Dermis microvascular lymphatic vessel endothelial cell (primary cell): ENCODE measurements around the gene IRS2. TPM values are rescaled to one million over a fixed set of nuclear protein-coding genes. Genes with fewer than 3 reads are reported as not detected.
A peak's percentile ranks its signal among the peaks of the same experiment; 100 is the strongest.

Experiments used
- DNase-seq, 2 donors: peaks; one replicate each; pipeline versions ENCODE4 v3.0.0 to v3.0.0-alpha.2; 2010; ENCODE audit warnings: low read depth in 2 of 2
- total RNA-seq: library from RNA; depleted of rRNA; stranded (reverse); fragments of >200 nt; gene quantifications from 2 replicates; pipeline ENCODE4 v1.2.1, GENCODE V29; 2014

IRS2 gene
- total RNA-seq, 1 donor from 2014 or later: 0.39 TPM

DNA sequence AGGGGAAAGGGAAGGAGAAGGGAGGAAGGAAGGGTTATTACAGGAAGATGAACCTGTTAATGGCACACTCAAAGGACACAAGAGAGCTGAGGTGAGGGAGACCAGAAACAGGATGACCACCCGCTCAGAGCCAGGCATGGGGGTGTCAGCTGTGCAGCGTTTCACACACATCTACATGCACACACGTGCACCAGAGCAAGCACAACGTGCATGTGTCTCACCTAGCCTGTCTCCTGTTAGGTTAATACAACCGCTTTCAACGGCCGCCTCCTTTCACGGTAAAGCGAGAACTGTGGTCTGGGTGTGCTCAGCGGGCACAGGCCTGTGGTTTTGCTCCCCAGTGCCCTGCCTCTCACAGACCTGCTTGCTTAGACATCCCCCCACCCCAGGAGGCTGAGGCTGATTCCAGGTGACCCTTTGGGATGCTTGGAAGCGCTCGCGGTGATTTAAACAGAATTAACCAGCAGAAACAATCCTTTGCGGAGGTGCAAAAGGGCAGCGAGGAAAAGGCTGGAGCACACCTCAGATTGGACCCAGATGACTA is 27.4 kb downstream of the IRS2 start:
- DNase-seq: no peak

DNA sequence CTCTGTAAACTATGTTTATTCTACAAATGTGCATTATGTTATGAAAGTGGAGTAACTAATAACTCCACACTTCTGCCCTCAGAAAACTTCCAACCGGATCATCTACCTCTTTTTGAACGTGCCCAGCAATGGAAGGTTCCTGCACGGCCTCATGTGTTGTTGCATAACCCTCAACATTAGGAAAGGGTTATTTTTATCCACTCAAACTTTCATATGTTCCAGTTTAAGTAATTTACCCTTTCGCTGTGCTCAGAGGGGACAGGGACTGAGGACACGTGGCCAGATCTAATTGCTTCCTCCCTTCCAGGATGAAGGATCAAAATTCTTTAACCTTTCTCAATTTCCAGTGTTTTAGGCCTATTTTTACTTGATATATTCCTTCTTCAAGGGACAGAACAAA is 29.6 kb downstream of the IRS2 start:
- DNase-seq: no peak

DNA sequence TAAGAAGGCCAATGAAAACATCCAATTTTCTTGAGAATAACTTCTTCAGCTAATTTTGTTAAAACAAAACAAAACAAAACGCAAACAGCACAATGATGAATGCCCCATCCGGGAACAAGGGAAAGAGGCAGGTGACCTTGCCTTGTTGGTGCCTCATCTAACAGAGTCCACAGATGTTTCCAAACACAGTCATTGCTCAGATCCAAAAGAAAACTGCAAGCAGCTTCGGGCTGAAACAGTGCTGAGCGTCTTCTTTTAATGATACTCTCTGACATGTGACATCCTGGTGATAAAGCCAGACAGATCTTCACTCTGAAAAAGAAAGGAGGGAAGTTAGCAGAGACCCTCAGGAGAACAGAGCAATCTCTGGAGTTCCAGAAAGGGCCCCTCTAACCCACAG is 30.4 kb downstream of the IRS2 start:
- DNase-seq: no peak

DNA sequence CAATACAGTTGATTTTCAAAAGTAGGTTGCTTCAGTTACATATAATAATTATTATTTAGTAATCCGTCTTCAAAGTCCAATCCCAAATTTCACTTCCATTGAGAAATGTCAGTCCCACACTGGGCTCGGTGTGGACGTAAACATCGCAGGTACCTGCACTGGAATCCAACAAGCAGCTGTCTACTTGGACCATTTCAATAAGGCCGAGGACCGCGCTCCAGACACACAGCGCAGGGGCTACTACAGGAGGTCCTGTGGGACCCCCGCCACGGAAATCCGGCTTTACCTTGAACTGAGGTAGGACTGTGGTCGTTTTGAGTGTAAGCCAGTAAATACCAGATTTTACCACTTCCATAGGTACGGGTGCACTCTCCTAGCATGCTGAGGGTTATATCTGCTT is 30.8 kb downstream of the IRS2 start:
- no peak for DNase-seq

DNA sequence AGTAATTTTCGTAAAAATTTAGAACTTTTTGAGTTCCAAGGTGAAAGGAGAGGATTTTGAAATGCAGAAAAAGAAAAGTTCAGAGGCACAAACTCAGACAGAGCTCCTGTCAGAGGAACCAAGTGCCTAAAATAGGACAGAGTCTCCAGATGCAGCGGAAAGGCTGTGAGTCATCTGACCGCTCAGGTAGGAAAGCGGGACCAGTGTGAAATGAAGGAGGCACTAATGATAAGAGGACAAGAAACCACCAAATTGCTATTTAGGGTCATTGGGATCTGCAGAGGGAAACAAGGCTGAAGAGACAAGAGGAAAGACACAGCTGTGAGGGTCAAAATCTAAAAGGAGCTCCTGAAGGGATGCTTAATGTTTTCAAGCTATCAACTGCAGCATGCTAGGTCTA is 34.9 kb downstream of the IRS2 start:
- no peak for DNase-seq

DNA sequence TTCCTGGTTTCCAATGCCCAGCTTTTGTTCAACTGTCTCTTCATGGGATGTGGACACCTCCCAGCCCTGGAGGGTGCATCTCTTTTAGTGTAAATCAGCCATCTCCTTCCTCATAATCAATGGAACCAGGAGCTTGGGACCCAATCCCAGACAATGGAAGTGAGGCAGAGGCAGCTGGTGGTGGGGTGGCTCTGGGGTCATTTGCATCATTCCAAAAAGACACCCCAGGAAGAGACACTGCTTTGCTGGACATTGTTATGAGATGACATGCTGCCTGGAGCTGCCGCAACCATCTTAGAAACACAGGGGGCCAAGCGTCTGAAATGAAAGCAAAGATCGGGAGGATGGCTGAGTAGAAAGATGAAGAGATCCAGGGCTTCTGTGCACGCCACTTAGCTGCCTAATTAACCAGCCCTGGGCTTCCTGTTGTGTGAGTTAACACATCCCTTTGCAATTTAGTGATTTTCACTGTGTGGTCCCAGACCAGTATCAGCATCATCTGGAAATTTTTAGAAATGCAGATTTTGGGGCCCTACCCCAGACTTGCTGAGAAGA is 36.1 kb downstream of the IRS2 start:
- DNase-seq: no peak

DNA sequence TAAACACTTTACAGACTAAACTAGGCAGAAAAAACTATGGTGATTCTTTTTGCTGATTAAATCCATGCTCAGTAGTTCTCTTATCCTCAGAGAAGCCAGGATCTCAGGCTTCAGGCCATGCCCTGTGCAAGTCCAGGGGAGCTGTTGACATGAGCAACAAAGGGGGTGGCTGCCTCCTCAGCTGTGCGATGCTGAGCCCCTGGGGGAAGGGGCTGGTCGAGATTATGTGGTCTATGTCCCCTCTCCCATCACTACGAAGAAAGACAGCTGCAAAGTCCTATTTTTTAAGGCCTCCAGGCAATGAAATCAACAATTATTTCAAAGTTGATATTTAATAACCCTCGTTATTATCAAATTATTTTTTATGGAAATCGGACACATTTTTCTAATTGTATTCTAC is 37.0 kb downstream of the IRS2 start:
- DNase-seq: no peak

DNA sequence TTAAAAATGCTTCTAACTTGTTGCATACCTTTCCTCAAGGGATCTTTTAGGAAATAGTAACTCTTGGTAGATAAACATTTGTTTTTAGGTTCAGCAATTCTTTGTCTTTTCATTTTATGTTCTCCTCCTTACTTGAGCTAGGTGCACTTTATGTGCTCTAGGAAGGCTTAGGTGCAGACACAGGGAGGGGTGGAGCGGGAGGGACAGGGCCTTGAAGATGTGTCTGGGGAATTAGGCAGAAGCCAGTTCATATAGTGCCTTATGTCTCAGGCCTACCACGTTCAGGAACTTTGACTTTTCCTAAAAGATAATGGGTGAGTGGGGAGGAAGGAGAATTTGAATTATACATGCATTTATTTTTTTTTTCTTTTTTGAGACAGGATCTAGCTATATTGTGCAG is 37.7 kb downstream of the IRS2 start:
- no peak for DNase-seq

DNA sequence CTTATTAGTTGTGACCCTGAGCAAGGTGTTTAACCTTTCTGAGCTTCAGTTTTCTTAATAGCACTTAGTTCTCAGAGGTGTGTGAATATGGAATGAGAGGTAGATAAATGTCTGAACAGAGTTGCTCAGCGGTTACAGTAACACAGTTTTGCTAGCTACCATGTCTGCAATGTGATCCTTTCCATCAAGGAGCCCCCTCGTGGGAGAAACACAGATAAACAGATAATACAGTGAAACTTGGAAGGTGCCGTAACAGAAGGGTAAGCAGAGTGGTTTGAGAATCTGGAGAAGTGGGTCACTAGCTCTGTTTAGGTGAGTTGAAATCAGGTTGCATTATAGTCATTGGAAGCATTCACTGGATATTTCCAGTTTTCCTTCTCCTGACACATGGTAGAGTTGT is 38.9 kb downstream of the IRS2 start:
- DNase-seq: no peak

DNA sequence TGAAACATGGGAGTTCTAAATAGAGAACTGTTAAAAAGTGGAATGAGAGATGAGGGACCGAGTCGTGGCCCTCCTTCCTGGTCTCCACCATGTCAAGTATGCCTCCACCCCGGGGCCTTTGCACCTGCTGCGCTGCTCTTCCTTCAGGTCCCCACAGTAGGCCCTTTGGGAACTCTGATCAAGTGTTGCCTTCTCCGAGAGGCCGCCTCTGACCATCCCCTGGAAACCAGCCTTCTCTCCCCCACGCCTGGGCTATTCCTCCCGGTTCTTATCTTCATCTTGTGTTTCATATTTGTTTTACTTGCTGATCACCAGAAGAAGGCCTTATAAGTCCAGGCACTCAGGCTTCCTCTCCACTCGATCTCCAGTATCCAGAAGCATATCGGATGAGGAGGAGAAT is 40.0 kb downstream of the IRS2 start:
- DNase-seq: no peak

DNA sequence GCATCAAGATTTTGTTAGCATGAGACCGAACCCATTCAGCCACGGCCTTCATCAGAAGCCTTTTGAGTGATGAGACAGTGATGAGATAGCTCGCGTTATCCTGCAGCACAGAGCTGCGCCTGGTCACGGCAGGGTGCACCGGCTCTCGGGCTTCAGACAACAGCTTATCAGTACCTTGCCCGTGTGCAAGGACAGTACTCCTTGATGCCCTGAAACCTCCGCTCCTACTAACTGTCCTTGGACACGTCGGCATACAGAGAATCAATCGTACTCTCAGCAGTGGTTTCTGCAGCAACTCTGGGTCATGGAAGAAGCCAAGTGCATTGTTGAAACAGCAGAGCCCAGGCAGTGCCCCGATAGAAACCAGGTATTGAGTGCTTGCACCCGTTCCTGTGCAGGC is 40.7 kb downstream of the IRS2 start:
- DNase-seq: no peak

DNA sequence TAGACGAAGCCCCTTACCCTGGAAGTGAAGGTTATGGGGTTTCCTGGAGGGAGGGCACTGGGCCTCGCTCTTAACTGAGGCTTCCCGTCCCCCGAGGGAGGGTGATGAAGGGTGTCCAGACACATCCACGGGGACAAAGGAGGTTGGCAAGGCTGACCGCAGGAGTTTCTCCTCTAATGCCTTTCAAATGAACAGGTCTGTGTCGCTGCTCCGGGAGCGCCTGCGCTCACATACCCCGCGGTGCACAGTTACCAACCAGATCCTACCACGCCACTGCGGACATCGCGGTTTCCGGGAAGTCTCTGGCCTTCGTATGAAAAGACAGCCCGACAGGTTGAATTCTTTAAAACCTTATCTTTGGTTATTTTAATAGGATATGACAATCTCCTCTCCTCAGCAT is 41.3 kb downstream of the IRS2 start:
- no peak for DNase-seq

DNA sequence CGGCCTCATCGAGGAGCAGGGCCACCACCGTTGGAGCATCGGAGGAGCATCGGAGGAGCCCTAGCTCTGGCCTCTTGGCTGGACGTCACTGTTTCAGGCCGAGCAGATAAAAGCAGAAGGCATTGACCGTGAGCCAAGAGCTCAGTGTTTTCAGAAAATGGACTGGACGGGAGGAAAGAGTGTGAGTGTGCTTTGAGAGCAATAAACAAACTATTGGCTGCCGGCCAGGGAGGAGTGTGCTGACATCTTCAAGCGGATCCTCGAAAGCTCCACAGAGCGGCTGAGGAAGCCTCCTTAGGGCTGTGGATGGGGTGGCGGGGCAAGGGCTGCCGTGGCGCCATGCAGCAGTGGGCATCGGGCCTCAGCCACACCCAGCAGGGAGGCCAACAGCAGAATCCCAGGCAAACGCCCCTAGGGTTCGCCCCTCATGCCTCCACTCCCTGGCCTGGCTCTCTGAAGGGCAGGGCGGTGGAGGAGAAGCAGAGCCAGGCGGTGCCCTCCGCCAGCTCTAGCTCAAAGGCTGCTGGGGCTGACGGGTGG is 41.8 kb downstream of the IRS2 start:
- peak in 1 of 2 donors; percentile 39 for DNase-seq

DNA sequence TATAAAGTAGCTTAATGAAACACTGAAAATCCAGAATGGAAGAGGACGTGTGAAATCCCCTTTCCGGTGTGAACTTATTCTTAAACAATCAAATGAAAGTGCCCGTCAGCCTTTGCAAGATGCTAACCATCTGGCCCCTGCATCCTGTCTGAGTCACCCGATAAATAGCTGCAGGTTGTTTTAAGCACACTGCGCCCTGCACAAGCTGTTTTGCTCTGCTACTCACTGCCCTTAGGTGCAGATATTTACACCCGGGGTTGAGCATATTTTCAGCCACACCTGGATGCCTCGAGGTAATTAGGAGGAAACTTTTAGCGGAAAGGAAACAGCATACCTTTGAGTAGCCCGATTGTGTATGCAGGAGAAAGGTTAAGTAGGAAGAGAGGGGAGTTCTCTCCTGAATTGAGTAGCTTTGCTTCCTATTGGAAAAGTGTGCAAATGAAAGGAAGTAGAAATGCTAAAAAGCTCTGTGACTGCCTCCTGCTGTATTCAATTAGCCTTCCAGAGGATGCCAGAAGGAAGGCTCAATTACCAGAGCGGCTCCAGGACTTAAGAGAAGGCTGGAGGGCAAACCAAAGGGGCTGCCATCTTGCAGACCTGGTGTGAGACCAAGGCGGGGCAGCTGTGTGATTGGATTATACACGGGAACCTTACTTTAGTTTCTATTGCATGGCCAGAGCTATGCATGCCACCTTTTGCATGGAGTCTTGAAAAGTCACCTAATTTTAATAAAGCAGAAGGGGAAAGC is 42.5 kb downstream of the IRS2 start:
- DNase-seq: peak; percentile 27 to 69

DNA sequence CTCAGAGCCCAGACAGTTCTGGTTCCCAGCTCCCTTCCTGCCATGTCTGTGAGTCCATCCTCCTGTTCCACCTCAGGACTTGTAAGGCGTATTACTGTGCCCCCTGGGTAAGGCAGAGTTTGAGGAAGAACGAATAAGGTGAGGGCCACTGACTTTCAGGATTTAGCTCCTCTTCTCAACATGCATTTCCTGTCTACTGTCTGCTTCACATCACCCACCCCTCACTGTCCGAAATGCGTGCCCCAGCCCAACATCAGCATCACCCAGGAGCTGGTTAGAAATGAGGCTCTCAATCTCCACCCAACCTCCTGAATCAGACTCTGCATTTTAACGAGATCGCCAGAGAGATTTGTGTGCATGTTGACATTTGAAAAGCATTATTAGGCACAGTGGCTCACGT is 44.4 kb downstream of the IRS2 start:
- no peak for DNase-seq

DNA sequence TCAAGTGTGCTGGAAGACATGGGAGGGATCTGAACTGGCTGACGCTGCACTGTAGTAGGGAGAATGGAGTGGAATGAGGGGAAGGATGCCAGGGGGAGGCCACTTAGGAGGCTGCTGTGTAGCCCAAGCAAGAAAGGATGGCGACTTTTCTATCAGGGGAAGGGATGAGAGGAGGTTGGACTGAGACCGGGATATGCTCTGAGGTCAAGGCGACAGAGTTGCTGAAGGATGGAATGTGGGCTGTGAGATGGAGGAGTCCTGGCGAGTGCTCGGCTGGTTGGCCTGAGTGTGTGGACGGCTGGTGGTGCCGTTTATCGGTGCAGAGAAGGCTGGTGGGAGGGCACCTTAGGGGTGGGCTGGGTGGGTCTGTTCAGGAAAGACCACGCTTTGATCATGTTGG is 45.7 kb downstream of the IRS2 start:
- no peak for DNase-seq

DNA sequence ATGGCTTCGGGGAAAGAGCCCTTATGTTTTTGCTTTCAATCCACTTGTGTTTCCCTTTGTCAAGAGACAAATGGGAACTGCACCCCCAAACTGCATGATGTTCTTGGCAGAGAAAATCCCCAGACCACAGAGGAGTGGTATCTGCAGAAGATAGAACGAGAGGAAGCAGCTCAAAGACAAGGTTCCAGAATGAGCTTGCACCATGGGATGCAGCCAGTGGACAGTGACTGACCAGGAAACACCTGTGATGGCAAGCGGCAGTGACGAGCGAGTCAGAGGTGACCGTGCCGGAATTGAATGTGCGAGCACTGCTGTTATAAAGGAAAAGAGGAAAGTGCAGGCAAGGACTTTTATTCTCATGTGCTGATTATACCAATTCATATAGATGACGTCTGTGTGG is 46.3 kb downstream of the IRS2 start:
- DNase-seq: peak; percentile 38 to 82

DNA sequence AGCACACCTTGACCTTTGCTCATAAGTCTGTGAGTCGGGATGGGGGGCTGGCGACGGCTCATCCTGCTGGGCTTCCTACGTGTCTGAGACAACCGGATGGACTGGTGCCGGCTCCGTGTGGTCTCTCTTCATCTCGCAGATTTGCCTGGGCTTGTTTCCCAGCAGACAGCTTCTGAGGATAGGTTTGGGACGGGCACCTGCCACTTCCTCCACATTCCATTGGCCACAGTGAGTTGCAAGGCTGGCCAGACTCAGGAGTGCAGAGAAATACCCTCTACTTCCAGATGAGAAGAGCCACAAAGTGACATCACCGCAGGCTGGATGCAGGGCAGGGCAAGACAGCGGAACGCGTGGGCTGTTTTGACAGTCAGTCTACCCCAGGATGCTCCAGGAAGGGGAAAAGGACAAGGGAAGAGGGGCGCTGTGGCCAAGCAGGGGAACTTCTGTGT is 48.1 kb downstream of the IRS2 start:
- no peak for DNase-seq

DNA sequence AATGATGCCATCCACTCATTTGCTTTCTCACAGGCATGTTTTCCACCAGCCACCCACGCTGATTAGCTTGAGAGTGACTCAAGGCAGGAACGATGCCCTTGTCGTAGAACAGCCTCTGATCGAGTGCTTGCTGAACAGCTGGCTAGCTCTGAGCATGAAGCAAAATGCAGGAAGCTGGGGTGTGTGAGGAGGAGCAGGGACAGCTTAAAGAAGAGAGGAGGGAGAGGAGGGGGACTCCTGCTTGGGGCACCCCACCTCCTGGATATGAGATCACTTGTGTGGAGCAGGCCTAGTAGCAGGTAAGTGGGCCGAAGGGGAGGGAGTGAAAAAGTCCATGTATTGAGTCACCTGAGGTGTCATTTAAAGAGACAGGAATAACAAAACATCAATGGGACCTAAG is 48.8 kb downstream of the IRS2 start:
- no peak for DNase-seq

DNA sequence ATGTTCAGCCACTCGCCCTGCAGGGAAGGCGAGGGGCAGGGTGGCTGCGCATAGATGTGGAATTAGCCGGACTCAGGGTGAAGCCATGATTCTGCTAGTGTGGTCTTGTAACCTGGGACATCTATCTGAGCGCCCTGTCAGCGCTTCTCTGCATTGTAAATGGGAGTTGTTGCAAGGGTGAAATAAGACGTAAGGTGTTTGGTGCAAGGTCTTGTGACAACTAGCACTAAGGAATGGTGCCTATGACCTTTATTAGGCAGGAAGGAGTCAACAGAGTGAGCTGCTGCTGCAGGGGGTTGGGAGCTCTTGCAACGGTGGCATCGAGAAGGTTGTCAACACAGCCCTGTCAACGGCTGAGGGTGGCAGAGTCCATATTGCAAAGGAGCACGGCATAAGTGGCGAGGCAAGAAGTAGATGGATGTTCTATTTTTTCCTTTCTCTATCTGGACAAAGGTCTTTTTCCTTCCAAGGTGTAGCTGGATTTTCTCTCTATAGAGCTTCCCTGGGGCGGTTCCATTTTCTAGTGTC is 49.3 kb downstream of the IRS2 start:
- no peak for DNase-seq

DNA sequence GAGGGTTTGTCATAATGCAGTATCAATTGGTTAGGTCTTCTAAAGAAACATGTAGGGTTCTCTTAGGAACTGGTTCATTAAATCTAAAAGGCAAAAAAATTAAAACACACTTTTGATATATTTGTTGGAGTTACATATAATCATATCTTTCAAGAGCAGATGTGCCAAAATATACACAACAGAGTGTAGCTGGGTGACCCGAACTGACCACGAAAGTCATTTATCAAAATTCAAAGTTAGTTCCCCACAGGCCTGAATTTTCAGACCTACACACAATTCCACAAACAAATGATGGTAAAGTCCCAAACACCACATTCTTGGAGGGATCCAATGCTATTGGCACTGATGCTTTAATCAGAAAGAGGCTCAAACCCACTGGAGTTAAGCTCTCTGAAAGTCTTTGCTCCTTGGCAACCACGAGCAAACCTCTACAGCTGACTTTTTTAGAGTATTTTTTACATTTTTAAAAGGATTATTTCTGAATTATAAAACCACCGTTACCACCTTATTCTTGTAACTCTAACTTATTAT is 50.9 kb downstream of the IRS2 start:
- no peak for DNase-seq

DNA sequence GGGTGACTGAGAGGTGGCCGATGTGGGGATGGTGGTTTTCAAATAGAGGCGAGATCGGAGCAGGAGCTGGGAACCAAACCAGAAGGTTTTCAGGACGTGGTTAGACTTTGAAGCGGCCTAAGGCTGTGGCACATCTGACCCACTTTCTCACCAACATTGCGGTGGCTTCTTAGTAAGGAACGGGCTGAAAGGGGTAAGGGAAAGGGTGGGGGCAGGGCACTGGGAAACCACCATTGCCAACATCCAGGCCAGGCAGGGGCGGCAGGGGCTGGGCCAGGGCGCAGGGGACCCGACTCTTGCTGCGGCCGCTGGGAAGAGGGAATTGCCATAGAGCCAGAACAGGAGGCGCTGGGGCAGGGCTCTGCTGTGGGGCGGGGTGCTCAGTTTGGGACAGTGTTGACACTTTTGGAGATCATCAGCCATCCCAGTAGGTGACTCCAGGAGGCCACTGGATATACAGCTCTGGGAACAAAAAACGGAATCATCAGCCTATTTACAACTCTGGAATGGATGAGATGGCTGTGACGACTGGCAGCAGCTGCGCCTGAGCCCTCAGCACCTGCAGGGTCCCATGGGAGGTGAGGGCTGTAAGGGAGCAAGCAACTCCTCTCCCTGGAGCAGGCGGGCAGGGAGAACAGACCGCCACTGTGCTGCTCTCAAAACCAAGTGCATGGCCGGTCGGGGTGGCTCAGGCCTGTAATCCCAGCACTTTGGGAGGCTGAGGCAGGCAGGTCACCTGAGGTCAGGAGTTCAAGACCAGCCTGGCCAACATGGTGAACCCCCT is 52.2 kb downstream of the IRS2 start:
- no peak for DNase-seq
